Measurements from ENCODE around the gene KRTAP5-4. TPM values are rescaled to one million over a fixed set of nuclear protein-coding genes. Genes with fewer than 3 reads are reported as not detected.

Gene KRTAP5-4, protein sequence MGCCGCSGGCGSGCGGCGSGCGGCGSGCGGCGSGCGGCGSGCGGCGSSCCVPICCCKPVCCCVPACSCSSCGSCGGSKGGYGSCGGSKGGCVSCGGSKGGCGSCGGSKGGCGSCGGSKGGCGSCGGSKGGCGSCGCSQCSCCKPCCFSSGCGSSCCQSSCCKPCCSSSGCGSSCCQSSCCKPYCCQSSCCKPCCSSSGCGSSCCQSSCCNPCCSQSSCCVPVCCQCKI
- not detected in 2 replicates for total RNA-seq

GRCh38 chr11:1622086-1622485 lies at the start of gene KRTAP5-4:
KRTAP5-4 (minus strand) TSS chr11:1622138; CDS start chr11:1622093, 45 bp downstream.

GRCh38 chr11:1629326-1630185 lies 7.6 kb upstream of the KRTAP5-4 start, which contains the start of gene KRTAP5-5:
KRTAP5-5 (plus strand) TSS chr11:1629775; CDS start chr11:1629841, 66 bp downstream.

GRCh38 chr11:1608363-1608762 lies 13.6 kb downstream of the KRTAP5-4 start, which contains the start of gene KRTAP5-3:
KRTAP5-3 (minus strand) TSS chr11:1608463; CDS start chr11:1608385, 78 bp downstream.

DNA sequence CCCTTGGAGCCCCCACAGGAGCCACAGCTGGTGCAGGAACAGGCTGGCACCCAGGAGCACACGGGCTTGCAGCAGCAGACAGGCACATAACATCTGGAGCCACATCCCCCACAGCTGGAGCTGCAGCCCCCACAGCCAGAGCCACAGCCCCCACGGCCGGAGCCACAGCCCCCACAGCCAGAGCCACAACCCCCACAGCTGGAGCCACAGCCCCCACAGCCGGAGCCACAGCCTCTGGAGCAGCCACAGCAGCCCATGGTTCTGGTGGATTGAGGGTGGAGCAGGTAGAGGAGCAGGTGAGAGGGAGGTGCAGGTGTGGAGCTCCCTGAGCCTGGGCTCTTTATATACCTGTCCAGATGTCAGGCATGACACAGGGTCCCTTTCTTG lies 24.0 kb downstream of the KRTAP5-4 start, which contains the start of gene KRTAP5-2:
TSS of gene KRTAP5-2 (minus strand) at position 301 of the 387 bp plus-strand sequence. CDS start at position 257, 44 bp downstream.

GRCh38 chr11:1584661-1585370 lies 37.1 kb downstream of the KRTAP5-4 start, which contains the start of gene KRTAP5-1:
KRTAP5-1 (minus strand) TSS chr11:1585283; CDS start chr11:1585249, 34 bp downstream.

GRCh38 chr11:1572197-1573076 lies 49.5 kb downstream of the KRTAP5-4 start, which contains the start of gene DUSP8:
DUSP8 (minus strand) TSS chr11:1572271; CDS start chr11:1565826, 6,445 bp downstream.

Other genes starting within 250 kb of the KRTAP5-4 start
- 0.16 and 0.86 TPM in 2 replicates for gene BRSK2, start 232.2 kb downstream of the KRTAP5-4 start, total RNA-seq
- 28.1 and 43.8 TPM in 2 replicates for gene MOB2, start 135.4 kb downstream of the KRTAP5-4 start, total RNA-seq
- under 0.01 and 0.09 TPM in 2 replicates for gene DUSP8, start 49.9 kb downstream of the KRTAP5-4 start, total RNA-seq
- not detected in 2 replicates for gene KRTAP5-1, start 36.9 kb downstream of the KRTAP5-4 start, total RNA-seq
- gene KRTAP5-2, start 23.8 kb downstream of the KRTAP5-4 start, total RNA-seq = not detected in 2 replicates
- gene KRTAP5-3, start 13.7 kb downstream of the KRTAP5-4 start, total RNA-seq = not detected in 2 replicates
- not detected in 2 replicates for gene KRTAP5-5, start 7.6 kb upstream of the KRTAP5-4 start, total RNA-seq
- gene KRTAP5-6, start 75.1 kb upstream of the KRTAP5-4 start, total RNA-seq = not detected in 2 replicates
- gene IFITM10, start 128.5 kb upstream of the KRTAP5-4 start, total RNA-seq = 1.1 and 2.2 TPM in 2 replicates
- gene CTSD, start 141.8 kb upstream of the KRTAP5-4 start, total RNA-seq = 226 and 354 TPM in 2 replicates
- gene SYT8, start 212.9 kb upstream of the KRTAP5-4 start, total RNA-seq = not detected in 2 replicates
- gene TNNI2, start 216.8 kb upstream of the KRTAP5-4 start, total RNA-seq = not detected in 2 replicates
- 6.0 and 75.5 TPM in 2 replicates for gene LSP1, start 230.9 kb upstream of the KRTAP5-4 start, total RNA-seq